GM12878 (cell line): ENCODE data around the gene BTBD9. TPM values are rescaled to one million over a fixed set of nuclear protein-coding genes. Genes with fewer than 3 reads are reported as not detected.

Source experiments
- BCL3 ChIP-seq: IDR thresholded peaks from 2 replicates; pipeline ENCODE4 v1.6.1; 2011; ENCODE audit warnings: borderline replicate concordance, low read depth, mild to moderate bottlenecking, moderate library complexity, low read length; ENCODE audit not compliant: insufficient read depth, poor library complexity, severe bottlenecking
- HDAC2 ChIP-seq: fragments of 200-600 bp; sonication (generic); IDR thresholded peaks from 2 replicates; pipeline ENCODE4 v1.6.1; 2017
- IKZF2 ChIP-seq, 2 experiments: fragments of 450-650 bp; IDR thresholded peaks; 2 replicates each; pipeline ENCODE4 v1.6.1; 2017; ENCODE audit warnings: mild to moderate bottlenecking in 2 of 2, moderate library complexity in 2 of 2
- IRF5 ChIP-seq: fragments of 450-650 bp; IDR thresholded peaks from 2 replicates; pipeline ENCODE4 v1.6.1; 2017; ENCODE audit warnings: borderline replicate concordance
- MYB ChIP-seq: fragments of 150-350 bp; IDR thresholded peaks from 2 replicates; pipeline ENCODE4 v1.6.1; 2014; ENCODE audit warnings: mild to moderate bottlenecking, low read depth, low read length, borderline replicate concordance
- NBN ChIP-seq: fragments of 450-650 bp; IDR thresholded peaks from 2 replicates; pipeline ENCODE4 v1.6.1; 2016
- PML ChIP-seq: IDR thresholded peaks from 2 replicates; pipeline ENCODE4 v1.6.1; 2012; ENCODE audit warnings: low read length, inconsistent platforms
- ZBTB40 ChIP-seq: fragments of 450-650 bp; IDR thresholded peaks from 2 replicates; pipeline ENCODE4 v1.6.1; 2016; ENCODE audit warnings: mild to moderate bottlenecking, moderate library complexity, borderline replicate concordance
- polyA plus RNA-seq, 11 experiments: library from polyadenylated mRNA; depleted of rRNA in 4 of 11; unstranded in 6 of 11; stranded (reverse) in 5 of 11; fragments of >200 nt; fragmentation: Nextera tagmentation in 4 of 11; fragmentation: Illumina TruSeq in 1 of 11; extraction: Ambion mirVana in 4 of 11; extraction: Trizol in 1 of 11; gene quantifications; 1 replicate in 1 of 11; 2 replicates in 10 of 11; pipeline versions ENCODE4 v1.2.1 to v1.2.3, GENCODE V29; 2011 to 2016; ENCODE audit warnings: inconsistent platforms in 2 of 11, missing spikeins in 2 of 11, low read depth in 1 of 11
- total RNA-seq, 4 experiments: library from RNA; depleted of rRNA in 3 of 4; stranded (reverse); fragments of >200 nt in 3 of 4; fragmentation: Illumina TruSeq in 1 of 4; extraction: Trizol in 1 of 4; gene quantifications; 2 replicates each; pipeline versions ENCODE4 v1.2.1 to v1.2.3, GENCODE V29; 2013 to 2021
- TF ChIP-seq, protein P1 (sequence below): fragments of 450-650 bp; IDR thresholded peaks from 2 replicates; pipeline ENCODE4 v1.6.1; 2016; ENCODE audit warnings: mild to moderate bottlenecking
- TF ChIP-seq, protein P2 (sequence below): IDR thresholded peaks from 2 replicates; pipeline ENCODE4 v1.6.1; 2012; ENCODE audit warnings: low read depth, low read length, improper control_type of control experiment

BTBD9 gene
- total and polyA plus RNA-seq, 10 of the 15 experiments (the other 5 are each of a cell fraction or from before 2014, with no cell fraction given): 0.22 to 8.6 (median 4.6) TPM

GRCh38 chr6:38638941-38639497 is 710 bp downstream of the BTBD9 start (continued):
- TF ChIP-seq, protein P1, sequence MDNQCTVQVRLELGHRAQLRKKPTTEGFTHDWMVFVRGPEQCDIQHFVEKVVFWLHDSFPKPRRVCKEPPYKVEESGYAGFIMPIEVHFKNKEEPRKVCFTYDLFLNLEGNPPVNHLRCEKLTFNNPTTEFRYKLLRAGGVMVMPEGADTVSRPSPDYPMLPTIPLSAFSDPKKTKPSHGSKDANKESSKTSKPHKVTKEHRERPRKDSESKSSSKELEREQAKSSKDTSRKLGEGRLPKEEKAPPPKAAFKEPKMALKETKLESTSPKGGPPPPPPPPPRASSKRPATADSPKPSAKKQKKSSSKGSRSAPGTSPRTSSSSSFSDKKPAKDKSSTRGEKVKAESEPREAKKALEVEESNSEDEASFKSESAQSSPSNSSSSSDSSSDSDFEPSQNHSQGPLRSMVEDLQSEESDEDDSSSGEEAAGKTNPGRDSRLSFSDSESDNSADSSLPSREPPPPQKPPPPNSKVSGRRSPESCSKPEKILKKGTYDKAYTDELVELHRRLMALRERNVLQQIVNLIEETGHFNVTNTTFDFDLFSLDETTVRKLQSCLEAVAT: 0 out of 2 replicates have a peak, but pooled peaks have one; percentile 19
- TF ChIP-seq PML (no peak; the same call in 1 of the 2 replicates), BCL3 (no peak), IRF5 (no peak), NBN (peak; percentile 15; the same call in 1 of the 2 replicates), HDAC2 (no peak), ZBTB40 (no peak), MYB (no peak), IKZF2 (IDR thresholded peaks at IDR 0.05) (0 out of 4 replicates have a peak, but pooled peaks of 1 of the 2 experiments have one; percentile 5)
- TF ChIP-seq, protein P2, sequence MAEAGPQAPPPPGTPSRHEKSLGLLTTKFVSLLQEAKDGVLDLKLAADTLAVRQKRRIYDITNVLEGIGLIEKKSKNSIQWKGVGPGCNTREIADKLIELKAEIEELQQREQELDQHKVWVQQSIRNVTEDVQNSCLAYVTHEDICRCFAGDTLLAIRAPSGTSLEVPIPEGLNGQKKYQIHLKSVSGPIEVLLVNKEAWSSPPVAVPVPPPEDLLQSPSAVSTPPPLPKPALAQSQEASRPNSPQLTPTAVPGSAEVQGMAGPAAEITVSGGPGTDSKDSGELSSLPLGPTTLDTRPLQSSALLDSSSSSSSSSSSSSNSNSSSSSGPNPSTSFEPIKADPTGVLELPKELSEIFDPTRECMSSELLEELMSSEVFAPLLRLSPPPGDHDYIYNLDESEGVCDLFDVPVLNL: no peak
